HS-27A (cell line): ENCODE results near the gene HSPA6.
"Not testable (repeated sequence)": the region's sequence is repeated elsewhere in the genome, so short reads cannot be mapped to it uniquely, and the experiment has no call there.

Experiments used
- DNase-seq: peaks from one replicate; pipeline ENCODE4 v3.0.0-alpha.2; 2012; ENCODE audit warnings: low read depth, missing footprints

HSPA6 gene

DNA sequence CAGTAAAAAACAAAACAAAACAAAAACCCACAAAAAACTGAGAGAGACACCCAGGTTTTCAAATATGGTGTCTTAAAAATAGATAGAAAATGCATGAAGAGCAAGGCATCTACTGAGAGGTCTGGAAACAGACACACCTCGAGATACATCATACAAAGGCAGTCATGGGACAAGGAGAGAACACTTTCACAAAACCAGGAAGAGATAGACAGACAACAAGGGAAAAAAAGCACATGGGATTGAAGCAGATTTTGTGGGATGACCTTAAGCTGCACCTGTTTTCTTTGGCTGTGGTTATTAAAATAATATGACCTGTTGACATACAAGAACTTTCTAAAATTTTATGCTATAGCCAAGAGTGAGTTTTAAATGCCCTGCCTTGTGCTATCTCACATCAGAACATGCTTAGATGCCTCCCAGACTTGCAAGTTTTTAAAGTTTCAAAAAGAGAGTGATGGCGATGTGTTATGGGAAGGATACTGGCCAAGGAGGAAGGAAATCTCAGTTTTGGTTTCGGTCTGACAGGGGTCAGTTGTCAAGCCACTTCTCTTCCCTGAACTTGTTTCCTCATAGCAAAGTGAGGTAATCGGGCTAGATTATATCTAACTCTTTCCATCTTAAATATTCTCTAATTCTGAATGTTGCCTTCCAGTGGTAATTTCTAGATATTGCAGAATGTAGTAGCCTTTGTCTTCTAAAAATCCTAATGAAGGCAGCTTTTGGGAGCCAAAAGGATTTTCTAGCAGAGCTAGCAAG lies 36.8 kb downstream of the HSPA6 start:
- DNase-seq, result not testable (repeated sequence)

DNA sequence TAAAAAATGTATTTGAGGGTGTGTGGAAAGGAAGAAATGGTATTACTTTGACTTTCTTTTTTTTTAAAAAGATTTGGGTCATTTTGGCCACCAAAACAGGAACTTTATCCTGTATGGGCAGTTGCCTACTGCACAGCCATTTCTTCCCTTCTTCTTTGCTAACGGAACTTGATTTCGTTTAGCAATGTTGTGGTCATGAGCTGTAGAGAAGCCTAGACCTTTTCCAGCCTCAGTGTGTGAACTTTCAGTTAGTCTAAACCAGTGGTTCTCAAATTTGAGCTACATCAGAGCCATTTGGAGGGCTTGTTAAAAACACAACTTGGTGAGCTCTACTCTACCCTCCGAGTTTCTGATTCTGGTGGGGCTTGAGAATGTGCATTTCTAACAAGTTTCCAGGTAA lies 38.1 kb downstream of the HSPA6 start:
- not testable (repeated sequence) for DNase-seq

DNA sequence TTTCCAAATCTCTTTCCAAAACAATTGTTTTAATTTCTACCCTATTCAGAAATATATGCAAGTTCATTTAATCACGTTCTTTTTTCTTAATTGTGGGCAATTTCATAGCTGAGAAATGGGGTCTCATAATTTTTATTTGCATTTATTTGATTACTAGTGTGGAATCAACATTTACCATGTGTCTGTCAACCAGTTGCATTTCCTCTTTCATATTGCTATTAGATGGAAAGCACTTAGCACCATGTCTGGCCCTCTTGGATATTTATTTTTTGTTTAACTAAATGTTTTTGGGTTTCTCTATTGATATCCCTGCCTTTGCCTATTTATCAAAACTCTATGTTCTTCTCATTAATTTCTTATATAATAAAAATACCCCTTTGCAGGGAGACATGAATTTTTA lies 39.2 kb downstream of the HSPA6 start:
- DNase-seq, result not testable (repeated sequence)

DNA sequence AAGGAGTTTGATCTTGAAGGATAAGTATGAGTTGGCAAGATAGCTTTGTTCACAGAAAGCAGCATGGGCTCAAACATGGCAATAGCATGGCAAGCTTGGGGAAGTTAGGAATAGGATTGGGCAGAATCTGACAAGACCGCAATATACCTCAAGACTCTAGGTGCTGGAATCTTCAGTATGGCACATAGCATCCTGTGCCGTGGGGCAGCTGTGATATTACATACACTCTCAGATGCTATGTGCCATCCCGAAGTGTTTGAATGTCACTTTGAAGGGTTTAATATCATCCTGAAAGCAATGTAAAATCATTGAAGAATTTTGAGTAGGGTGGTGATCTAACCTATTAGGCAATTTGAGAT lies 42.2 kb downstream of the HSPA6 start:
- DNase-seq, result not testable (repeated sequence)

DNA sequence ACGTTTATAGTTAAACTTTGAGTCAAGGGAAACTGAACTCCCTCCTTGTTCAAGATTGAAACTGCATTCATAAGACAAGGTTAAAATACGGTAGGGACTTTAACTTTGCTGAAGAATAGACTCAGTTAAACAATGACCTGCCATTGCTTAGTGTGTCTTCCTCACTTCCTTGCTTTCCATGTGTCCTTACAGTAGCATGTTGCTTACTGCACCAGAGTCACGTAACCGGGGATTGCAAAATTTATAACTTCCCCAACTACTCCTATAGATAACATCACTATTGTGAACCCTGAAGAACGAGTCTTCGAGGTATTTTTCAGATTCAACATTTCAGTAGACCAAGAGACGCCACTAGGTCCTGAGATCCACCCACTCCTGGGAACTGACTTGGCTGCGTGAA lies 47.4 kb downstream of the HSPA6 start:
- DNase-seq, result not testable (repeated sequence)
